CD4-positive, alpha-beta T cell treated with Interleukin-4 for 1 hour (primary cell): Measurements from ENCODE around the gene SMARCAL1.
"Not testable (repeated sequence)": the region's sequence is repeated elsewhere in the genome, so short reads cannot be mapped to it uniquely, and the experiment has no call there.

Experiments used
- DNase-seq, 2 donors: peaks; one replicate each; pipeline ENCODE4 v3.0.0-alpha.2; 2020 to 2022

Gene SMARCAL1

DNA sequence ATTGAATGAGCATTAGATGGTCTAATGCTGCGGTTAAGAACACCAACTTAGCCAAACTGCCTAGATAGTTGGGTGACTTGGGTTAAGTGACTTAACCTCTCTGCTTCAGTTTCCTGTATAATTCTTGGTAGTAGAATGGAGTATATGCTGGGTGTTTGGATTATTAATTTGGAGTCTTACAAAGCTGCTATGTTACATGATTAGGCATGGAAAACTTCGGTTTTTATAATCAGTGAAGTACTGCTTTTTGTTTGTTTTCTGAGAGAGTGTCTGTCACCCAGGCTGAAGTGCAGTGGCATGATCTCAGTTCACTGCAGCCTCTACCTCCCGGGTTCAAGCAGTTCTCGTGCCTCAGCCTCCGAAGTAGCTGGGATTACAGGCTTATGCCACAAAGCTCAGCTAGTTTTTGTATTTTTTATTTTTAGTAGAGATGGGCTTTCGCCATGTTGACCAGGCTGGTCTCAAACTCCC lies 90.9 kb downstream of the SMARCAL1 start:
- no peak for DNase-seq

DNA sequence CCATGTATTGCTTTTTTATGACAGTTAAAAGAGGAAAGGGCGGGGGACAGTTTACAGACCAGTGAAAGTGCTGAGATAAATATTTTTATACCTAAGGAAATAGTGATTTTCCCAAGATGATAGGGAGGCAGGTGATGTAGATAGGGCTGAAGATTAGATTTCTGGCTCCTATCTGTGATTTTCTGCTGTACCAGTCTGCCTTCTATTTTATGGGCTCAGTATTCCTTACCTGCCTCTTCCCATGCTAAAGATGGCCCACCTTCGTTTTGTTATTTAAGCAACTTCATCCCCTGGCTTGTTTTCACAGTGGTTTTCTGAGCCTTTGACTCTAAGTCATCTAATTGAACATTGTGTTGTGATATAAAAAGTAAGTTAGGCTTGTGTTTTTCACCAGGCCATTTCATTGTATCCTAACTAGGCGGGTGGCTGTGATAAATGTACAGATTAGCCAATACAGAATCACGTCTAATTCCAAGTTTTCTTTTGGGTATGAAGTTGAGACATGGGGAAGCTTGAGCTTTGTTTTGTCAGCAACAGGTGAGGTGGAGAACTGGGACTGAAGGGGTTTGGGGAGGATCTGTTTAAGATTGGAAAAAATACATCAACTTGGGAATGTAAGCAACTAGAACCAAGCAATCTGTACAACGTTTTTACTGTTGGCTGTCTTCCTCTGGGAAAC lies 91.6 kb downstream of the SMARCAL1 start:
- no peak for DNase-seq

DNA sequence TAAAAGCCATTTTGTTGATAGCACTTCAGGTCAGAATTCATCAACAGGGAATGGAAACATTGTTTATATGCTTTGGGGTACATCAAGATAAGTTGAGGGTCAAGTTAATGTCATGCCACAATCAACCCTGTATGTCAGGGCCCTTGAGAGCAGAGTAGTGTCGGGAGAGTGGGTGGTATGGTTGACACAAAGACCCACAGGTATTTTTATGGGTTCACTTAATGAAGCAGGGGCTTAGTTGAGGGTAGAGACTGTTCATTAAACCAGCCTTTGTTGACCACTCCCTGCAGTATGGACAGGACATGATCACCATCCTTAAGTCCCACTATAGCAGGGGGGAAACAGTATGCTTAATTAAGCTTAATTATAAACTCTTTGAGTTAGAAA lies 92.1 kb downstream of the SMARCAL1 start:
- DNase-seq: no peak

DNA sequence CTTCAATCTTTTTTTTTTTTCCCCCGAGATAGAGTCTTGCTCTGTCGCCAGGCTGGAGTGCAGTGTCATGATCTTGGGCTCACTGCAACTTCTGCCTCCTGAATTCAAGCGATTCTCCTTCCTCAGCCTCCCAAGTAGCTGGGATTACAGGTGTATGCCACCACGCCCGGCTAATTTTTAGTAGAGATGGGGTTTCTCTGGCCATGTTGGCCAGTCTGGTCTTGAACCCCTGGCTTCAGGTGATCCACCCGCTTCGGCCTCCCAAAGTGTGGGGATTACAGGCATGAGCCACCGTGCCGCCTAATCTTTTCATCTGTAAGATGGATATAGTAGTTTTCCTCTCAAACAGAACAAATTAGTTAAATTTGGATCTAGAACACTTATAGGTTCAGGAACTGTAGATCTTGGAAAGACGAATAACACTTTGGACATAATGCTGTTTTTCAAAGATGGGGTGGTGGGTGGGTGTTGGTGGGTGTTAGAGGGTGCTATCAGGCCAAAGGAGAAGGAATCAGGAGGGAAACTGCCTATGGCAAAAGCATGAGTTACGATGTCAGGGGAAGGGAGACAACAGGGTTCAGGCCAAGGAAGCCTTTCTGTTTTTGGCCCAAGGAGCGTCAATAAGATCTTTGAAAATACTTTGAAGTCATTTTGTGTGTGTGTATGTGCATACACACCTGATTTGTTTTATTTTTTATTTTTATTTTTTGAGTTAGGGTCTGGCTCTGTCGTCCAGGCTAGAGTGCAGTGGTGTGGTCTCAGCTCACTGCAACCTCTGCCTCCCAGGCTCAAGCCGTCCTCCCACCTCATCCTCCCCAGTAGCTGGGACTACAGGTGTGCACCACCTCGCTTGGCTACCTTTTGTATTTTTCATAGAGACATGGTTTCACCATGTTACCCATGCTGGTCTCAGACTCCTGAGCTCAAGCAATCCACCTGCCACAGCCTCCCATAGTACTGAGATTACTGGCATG lies 93.1 kb downstream of the SMARCAL1 start:
- DNase-seq: no peak

DNA sequence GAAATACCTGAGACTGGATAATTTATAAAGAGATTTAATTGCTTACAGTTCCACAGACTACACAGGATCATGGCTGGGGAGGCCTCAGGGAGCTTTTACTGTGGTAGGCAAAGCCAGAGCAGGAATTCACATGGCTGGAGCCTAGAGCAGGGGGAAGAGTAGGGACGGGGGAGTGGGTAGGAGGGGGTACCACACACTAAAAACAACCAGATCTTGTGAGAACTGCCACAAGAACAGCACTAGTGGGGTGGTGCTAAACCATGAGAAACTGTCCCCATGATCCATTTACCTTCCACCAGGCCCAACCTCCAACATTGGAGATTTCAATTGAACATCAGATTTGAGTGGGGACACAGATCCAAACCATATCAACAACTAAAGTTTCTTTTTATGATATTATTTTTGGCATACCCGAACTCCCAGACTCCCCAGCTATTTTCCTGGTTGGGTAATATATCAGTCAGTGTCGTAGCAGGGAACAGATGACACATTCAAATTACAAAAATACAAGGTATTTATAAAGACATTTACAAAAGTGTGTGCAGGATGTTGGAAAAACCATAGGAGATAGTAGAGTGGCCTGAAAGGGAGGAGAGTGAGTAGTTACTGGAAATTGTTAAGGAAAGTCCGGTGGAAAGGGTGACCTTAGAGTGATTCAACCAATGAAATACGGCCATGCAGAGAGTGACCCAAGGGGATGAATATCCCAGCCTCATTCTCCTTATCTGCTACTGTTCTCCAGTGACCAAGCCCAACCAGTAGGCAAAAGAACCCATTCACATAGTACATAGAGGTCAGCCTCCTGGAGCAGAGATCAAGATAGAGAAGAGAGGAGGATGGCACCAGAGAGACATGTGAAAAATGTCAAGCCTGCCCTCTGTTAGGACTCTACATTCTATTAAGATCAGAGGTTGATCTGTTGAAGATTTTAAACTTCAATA lies 95.2 kb downstream of the SMARCAL1 start:
- no peak for DNase-seq

DNA sequence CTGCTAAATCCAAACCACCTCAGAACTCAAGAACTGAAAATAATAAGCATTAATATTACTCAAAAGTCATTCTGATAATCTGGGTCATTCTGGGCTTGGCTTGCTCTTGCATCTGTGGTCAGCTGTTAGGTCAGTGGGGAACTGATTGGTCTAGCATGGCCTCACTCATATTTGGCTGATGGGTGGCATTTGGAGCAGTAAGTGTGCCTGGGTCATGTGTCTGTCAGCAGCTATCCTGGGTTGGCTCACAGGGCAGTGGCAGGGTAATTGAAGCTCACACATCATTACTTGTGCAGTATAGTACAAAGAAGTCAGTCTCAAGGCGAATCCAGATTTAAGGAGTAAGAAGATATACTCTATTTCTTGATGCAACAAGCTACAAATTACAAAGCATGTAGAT lies 95.9 kb downstream of the SMARCAL1 start:
- DNase-seq: no peak

DNA sequence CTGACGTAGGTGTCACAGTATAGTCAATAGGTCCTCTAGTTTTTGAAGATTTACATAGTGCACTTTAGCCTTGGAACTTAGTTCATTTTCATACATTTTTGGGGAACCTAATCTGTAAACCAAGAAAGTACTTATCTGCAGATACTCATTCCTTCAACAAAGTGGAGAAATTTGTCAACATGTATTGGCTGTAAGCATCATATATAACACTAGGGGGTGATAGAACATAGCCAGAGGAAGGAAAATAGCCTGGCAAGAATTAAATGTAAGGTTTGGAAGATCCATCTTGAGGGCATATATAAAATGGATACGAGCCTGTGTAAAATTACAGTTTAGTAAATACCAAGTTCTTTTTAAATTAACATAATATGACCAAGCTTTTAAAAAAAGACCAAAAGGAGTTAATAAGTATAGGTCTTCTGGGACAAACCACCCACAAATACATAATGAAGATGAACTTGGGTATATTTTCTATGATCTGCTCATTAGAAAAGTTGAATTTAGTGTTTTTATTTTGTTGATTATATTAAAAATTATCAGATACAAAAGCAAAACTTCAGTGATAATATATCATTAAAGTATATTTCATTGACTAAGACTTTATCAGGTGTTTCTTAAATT lies 104.6 kb downstream of the SMARCAL1 start:
- DNase-seq: peak in 1 of 2 donors; percentile 18

DNA sequence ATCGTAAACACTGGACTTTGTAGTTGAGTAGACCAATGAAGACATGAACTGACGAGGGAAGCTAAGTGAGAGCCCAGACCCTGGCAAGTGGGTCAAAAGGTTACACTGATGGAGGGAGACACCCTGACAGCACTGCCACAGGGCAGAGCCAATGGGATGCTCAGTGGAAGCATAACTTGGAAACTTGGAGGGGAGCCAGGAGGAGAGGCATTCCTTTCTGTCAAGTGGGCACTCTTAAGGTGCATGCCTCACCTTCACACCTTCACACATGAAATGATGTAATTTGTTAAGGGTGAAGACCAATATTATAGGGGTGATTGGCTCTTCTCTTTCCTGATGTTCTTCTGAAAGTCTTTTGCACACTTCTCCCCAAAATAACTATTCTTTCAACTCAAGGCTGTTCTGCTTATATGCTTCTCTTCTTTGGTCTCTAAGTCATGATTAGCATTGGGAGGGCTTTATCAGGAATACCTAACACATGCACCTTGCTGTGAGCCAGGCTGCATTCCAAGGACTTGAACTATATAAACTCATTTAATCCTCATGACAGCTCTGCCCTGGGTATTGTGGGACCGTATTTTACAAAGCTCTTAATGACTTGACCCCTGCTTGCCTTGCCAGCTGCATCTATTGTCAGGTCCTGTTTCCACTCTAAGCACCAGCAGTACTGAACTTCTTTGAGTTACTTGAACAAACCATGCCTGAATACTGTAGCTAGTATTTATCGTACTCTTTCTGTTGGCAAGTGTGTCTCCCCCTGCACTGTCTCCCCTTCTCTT lies 105.4 kb downstream of the SMARCAL1 start:
- no peak for DNase-seq

DNA sequence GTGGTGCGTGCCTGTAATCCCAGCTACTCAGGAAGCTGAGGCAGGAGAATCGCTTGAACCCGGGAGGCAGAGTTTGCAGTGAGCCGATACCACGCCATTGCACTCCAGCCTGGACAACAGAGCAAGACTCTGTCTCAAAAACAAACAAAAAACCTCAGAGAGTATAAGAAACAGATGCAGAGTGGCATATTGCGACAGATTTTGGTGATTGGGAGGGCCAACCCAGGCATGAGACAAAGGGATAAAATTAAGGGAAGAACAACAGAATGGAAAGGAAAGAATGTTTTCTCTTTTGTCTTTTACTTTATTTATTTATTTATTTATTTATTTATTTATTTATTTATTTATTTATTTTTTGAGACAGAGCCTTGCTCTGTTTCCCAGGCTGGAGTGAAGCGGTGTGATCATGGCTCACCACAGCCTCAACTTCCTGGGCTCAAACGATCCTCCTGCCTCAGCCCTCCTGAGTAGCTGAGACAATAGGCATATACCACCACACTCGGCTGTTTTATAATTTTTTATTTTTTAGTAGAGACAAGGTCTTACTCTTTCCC lies 106.4 kb downstream of the SMARCAL1 start:
- DNase-seq: not testable (repeated sequence)

DNA sequence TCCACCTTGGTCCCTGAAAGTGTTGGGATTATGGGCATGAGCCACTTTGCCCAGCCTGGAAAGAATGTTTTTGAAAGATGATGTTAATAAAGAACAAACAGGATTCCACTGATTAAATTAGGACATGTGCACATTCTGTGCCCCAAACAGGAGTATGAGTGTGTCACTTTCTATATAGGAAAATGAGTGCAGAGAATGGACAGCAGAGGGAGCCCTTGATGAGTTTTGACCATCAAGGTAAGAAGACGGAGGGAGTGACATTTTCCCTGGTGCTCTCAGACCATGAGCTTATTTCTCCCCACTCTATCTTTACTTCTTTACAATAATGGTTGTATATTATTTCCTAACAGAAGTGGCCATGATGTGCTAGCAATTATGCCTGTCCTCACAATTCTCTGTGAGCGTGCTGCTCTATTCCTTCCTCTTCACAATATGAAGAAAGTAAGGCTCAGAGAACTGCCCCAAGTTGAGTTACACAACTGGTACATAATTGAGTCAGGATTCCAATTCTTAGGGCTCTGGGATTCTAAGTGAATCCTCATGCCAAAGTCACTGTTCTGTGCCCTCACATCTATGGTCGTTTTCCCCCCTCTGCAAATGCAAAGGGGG lies 107.0 kb downstream of the SMARCAL1 start:
- DNase-seq: peak; percentile 43 to 54

DNA sequence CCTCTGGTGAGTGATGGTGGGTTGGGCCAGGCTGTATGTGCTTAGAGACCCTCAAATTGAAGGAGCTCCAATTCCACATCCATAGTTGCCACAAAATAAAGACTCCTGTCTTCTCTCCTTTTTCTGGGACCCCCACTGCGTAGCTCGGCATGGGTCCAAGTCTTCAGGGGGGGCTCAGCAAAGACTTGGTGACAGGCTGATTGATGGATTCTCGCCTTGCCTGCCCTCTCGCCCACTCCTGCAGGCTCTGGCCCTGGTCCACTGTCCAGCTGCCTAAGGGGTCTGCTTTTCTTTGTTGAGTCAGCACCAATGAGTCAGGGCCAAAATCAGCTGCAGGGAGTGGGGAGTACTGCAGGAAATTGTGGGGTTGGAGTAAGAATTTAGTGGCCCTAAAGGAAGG lies 107.8 kb downstream of the SMARCAL1 start:
- DNase-seq: no peak

DNA sequence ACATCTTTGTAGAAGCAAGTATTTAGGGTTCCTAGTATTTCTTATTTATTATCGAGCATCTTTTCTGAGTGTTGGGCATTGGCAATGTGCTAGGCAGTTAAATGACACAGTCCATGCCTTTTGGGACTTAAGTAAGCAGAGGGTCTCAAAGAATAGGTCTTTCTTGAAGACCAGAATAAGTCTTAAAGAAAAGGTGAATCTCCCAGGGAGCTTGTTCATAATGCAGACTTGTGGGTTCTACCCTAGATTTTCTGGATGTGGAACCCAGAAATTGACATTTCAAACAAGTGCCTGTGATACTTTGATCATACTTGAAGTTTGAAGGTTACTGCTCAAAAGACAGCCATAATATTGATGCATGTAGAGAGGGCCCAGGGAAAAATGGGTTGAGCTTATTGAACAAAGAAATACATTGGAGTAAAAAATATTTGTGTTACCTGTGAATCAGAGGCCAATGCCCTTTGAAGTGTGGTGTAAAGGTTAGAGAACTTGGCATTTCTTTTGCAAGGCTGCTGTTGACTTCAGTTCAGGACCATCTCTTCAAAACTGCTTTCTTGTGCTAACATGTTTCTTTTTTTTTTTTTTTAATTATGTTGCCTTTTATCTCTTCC lies 110.7 kb downstream of the SMARCAL1 start:
- DNase-seq: no peak

DNA sequence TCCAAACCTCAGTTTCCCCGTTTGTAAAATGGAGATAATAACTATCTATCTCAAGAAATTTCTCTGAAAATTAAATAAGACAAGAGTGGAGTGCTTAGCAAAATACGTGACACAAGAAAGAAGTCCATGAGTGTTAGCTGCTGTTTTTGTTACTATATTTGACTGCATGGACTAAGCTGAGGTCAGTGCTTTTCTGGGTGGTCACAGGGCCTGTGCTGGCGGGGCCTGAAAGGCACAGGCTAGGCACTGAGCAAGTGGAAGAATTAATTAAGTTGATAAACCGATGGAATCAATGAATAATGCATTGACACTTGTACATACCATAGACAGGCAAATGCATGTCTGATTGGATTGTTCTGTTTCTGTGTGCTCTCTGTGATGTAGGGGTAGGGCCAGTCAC lies 113.7 kb downstream of the SMARCAL1 start:
- DNase-seq: no peak

DNA sequence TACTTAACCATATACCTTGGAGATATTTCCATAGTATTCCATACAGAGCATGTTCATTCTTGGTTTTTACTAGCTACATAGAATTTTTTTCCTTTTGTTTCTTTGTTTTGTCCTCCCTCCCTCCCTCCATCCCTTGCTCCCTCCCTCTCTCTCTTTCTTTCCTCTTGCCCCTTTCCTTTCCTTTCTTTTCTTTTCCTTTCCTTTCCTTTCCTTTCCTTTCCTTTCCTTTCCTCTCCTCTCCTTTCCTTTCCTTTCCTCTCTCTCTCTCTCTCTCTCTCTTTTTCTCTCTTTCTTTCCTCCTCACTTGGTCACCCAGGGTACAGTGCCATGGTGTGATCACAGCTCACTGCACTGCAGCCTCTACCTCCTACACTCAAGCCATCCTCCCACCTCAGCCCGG lies 114.7 kb downstream of the SMARCAL1 start:
- no peak for DNase-seq

DNA sequence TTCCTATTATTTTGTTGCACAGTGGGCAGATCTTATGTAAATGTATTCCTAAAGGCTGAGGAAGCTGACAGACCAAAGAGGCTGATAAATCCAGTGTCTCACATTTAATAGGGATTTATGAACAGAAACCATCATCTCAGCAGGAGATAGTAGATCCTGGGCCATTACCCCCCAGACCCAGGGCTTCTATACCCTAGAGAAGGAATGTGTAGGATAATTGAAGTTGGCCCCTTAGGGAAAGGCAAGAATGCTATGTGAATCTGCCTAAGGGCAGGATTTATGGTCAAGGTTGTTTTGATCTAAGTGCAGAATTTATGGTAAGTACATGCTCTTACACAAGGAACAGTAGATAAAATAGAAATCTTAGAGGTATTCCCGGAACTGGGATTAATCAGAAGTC lies 115.3 kb downstream of the SMARCAL1 start:
- DNase-seq: no peak

DNA sequence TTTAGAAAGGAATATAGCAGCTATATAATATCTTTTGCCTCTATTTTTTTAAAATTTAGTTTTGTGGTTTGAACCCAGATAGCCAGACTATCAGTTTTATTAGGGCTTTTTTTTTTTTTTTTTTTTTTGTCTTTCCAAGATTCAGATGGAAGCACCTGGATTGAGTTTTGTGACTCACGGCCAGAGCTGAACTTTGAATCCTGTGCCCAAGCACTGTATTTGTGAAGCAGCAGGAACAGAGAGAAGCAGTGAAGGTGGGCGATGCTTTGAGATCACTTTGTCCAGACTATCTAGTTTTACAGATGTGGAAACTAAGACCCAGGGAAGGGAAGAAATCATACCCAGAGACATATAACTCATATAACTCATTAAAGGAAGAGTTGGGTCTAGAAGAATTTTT lies 120.3 kb downstream of the SMARCAL1 start:
- no peak for DNase-seq
